Measurements from ENCODE around the gene ASAP2.

- TF ChIP-seq CTCF (IDR thresholded peaks at IDR 0.05), result no peak
- TF ChIP-seq EP300 (IDR thresholded peaks at IDR 0.05; ENCODE audit: low read depth), result no peak
- no peak for TF ChIP-seq POLR2A (IDR thresholded peaks at IDR 0.05)
Observed at GRCh38 chr2:9204939-9205338, 1.7 kb upstream of the ASAP2 start.

Measured in transverse colon (tissue), 3 donors.